Gastrocnemius medialis (tissue), 4 donors: ENCODE results near the gene ERVMER34-1.

Experiments
- CTCF ChIP-seq, 5 experiments: fragments of 450-650 bp in 3 of 5; fragments of 200-600 bp in 2 of 5; sonication (generic) in 2 of 5; IDR thresholded peaks in 4 of 5; conservative IDR thresholded peaks in 1 of 5; 1 replicate in 4 of 5; 2 replicates in 1 of 5; pipeline ENCODE4 v1.5.1; 2016 to 2019; ENCODE audit warnings: antibody characterized with exemption in 5 of 5, mild to moderate bottlenecking in 3 of 5, moderate library complexity in 3 of 5
- POLR2A ChIP-seq, 2 donors: fragments of 450-650 bp; IDR thresholded peaks; one replicate each; pipeline ENCODE4 v1.6.1; 2017; ENCODE audit warnings: antibody characterized with exemption in 2 of 2, mild to moderate bottlenecking in 2 of 2, moderate library complexity in 2 of 2

- TF ChIP-seq POLR2A (IDR thresholded peaks at IDR 0.05) (no peak), CTCF (IDR thresholded peaks at IDR 0.05 in 4 of 5, conservative IDR thresholded peaks at IDR 0.05 in 1 of 5) (no peak)
Observed at GRCh38 chr4:52788806-52789205, 37.6 kb upstream of the ERVMER34-1 start.
